GM21381 (cell line): ENCODE data around the gene TMEM181.
"Not testable (repeated sequence)": the region's sequence is repeated elsewhere in the genome, so short reads cannot be mapped to it uniquely, and the experiment has no call there.

Source experiments
- ATAC-seq: cut with Tn5 transposase; IDR thresholded peaks from one replicate; pipeline ENCODE4 v1.9.1; 2021; ENCODE audit warnings: mild to moderate bottlenecking, moderate library complexity; ENCODE audit not compliant: unreplicated experiment

TMEM181 gene

DNA sequence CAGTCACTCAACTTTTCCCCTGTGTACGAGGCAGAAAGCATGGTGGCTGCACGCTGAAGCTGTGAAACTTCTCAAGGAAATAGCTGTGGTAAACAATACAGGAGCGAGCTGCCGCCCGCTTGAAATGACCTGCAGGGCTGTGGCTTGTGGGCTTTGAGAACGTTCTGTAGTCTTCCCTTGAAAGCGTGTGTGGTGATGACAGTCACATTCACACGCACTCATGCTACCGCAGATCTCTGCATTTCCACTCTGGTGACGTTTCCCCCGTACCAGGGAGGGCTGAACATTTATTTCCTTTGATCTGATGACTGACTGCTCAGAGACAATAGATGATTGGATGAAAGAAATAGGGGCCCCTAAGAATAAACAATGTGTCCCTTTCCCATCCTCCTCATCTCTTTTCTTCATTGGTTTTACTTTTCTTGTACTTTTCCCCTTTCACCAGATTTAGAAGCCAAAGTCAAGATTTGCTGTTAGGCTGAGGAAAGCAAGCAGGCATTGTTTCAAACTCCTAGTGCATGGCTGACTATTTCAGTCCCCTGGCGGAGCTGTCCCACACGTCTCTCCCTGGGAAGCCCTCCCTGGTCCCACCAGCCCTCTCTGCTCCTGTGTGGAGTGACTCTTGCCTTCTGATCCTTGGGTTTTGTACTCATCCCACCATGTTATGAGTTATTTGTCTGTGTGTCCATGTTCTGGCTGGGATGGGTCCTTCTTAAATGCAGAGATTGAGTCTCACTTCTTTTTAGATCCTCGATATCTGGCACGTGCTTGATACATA, 93.9 kb downstream of the TMEM181 start:
- ATAC-seq: peak; percentile 63

DNA sequence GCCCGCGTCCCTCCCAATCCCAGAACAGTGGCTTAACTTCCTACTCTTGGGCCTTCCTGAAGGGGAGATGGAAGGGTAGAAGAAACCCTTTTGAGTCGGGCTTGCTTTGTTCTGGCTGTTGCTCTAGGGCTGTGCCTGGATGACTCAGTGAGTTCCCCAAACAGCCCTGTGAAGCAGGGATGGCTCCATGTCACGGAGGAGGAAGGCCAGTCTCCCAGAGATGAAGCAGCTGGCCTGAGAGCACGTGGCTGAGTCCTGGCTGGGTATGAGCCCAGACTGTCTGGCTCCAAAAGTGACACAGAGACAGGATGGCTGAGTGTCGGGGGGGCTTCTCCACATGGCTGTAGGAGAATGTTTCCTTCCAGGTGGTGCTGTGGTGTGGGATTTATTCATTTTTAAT, 94.6 kb downstream of the TMEM181 start:
- no peak for ATAC-seq

DNA sequence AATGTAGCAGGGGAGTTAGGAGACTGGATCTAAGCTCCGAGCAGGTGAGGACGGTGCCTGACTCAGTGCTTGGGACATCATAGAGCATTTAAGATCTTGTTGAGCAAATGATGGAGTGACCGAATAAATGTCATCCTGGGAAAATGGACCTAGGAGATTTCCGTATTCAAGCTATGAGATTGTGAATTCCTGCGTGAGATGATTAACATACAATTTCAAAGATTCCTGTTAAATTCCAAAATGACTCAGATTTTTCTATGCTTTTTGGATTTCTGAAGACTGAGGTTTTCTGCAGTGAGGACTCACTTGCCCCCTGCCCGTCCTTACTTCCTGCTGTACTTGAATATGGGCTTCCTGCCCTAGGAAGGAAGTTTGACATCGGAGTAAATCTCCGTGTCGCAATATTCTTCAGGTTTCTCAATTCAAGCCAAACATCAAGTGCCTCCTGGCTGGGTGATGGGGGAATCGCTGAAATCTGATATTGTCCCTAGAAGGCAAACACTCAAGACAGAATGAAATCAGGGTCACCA, 95.1 kb downstream of the TMEM181 start:
- no peak for ATAC-seq

- no peak for ATAC-seq
These were observed 95.9 kb downstream of the TMEM181 start for GRCh38 chr6:158655569-158656450.

GRCh38 chr6:158656986-158657385, 97.1 kb downstream of the TMEM181 start:
- not testable (repeated sequence) for ATAC-seq

- ATAC-seq: no peak
These were observed 100.5 kb downstream of the TMEM181 start for GRCh38 chr6:158660333-158660754.

DNA sequence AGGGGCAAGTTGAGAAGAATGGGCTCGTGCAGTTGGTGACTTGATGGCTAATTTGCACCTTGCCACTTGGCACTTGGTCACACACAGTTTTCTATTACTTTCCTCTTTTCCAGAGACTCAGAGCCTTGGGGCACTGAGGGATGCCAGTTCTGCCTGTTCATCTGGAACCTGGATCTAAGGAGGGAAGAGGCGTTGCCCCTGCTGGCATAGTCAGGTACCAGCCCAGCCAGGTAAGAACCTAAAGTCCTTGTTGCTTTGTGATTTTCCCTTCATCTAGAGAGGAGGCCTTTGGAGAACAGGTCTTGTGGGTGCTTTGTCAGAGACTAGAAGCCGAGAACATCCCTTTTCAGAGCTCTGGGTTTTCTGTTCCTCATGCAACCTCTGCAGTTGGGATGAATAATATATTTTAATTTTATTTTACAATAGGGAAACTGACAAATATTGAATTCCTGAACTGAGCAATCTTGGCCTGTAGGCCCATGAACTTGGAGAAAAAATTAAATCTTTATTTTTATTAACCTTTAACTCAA, 101.3 kb downstream of the TMEM181 start:
- ATAC-seq: no peak

DNA sequence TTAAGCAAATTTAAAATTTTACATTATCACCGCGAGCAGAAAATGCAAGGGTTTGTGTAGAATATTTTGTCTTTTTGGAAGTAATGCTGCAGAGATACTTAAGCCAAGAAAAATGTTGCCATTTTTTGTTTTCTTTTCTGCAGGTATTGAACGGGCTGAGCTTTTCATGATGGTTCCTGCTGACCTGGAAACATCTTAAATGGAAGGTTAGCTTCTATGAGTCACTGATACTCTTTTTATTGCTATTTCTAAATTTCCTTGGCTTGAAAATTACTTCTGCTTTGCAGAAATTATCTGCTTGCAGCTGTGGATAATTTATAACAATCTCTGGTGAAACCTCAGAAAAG, 102.7 kb downstream of the TMEM181 start:
- ATAC-seq: no peak

GRCh38 chr6:158662954-158663624, 103.2 kb downstream of the TMEM181 start:
- no peak for ATAC-seq

- no peak for ATAC-seq
These were observed 103.8 kb downstream of the TMEM181 start for GRCh38 chr6:158663625-158664165.

DNA sequence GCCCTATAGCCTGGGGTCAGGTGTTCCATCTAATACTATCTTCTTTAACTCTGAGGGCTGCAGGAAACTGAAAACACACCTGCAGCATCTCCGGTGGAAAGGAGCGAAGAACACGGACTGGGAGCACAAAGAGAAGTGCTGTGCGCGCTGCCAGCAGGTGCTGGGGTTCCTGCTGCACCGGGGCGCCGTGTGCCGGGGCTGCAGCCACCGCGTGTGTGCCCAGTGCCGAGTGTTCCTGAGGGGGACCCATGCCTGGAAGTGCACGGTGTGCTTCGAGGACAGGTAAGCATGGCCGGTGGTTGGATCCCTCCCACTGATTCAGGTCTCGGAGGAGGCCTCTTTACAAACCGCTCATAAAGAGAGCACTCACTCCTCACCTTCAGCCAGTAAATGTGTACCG, 105.4 kb downstream of the TMEM181 start:
- no peak for ATAC-seq

DNA sequence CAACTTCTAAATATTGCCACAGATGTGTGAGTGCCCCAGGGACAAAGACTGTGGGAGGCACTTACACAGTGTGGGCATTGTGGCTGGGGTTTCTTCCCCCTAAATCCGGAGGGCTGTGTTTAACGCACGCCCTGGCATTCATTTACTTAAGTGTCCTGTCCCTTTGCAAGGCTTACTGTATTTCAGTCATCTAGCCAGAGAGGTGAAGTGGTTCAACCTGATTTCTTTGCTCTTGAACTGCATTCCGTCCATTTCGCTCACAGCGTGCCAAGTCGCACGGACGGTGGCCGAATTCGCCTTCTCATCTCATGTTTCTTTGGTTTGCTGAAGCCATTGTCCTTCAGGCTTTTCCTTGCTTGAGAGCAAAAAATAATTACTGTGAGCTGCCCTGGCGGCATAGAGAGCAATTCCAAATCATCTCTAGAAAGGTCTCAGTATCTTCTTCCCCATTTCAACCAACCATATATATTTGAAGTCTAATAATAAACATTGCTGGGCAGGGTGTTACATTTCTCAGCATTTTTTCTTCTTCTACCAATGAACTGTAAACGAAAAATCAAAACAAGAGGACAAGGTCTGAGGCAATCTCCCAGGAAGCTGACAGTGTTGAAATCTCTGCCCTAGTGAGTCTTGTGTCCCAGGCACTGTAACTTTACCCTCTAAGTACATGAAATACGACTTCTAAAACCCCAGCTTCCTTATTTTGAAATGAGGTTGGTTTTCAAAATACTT, 106.9 kb downstream of the TMEM181 start:
- ATAC-seq: no peak

- ATAC-seq: no peak
These were observed 107.6 kb downstream of the TMEM181 start for GRCh38 chr6:158667360-158667981.

DNA sequence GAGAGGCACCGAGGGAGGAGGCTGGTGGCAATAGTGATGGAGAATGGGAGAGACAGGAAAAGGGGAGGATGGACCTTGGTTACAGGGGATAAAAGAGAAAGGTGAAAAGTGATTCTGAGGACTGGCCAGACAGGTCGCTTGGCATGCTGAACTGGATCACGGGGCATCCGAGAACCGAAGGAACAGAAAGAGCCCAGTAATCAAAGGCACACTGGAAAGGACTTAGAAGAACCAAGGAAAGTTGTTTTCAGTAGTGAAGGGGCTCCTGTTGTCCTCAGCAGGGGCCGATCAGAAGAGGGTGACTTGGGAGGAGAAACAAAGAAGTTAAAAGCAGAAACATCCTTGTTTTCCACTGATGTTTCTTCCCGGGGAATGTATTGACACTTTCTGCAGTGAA, 108.8 kb downstream of the TMEM181 start:
- no peak for ATAC-seq

- no peak for ATAC-seq
These were observed 109.5 kb downstream of the TMEM181 start for GRCh38 chr6:158669145-158670035.

DNA sequence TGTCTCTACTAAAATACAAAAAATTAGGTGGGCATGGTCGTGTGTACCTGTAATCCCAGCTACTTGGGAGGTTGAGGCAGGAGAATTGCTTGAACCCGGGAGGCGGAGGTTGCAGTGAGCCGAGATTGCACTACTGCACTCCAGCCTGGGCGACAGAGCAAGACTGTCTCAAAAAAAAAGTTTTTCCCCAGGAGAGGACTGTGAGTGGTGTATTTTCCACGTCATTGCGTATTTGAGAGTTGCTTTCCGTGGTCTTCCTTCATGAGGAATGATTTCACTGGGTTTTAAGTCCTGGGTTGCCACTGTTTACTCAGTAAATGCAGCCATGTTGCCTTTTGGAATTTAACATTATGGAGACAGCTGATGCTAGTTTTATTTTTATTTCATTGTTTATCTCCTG, 112.2 kb downstream of the TMEM181 start:
- not testable (repeated sequence) for ATAC-seq

- no peak for ATAC-seq
These were observed 112.8 kb downstream of the TMEM181 start for GRCh38 chr6:158672726-158673125.

DNA sequence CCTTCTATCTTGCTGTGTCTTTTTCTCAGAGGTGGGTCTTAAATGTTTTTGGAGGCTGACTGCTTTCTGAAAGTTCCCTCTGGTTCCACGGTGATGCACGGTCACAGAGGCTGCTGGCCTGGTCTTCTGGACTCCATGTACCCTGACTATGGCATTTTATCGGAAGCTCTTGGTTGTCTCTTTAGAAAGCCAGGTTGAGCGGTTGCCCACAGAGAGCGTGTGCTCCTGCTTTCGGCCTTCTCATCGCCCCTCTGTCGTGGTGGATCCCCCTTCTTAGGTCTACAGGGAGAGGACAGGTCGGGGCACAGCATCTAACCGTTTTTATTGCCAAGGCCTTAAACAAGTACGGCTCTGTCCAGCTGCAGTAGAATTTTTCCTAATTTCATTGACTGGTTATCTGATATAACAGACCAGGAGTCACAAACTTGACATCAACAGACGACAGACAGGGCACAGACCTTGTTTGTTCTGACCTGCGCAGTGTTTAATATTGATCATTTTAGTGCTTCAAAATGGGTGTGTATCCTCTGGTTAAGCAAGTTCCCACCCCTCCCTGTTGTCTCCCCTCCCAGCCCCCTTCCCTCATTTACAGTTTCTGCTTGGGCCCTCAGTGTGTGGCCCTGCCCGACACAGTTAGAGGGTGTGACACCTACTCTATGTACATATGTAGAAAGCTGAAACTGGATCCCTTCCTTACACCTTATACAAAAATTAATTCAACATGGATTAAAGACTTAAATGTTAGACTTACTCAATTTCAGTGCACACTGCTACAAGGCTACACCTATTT, 114.6 kb downstream of the TMEM181 start:
- no peak for ATAC-seq
